Measurements from ENCODE around the gene CSTF1.
"Not testable (repeated sequence)": the region's sequence is repeated elsewhere in the genome, so short reads cannot be mapped to it uniquely, and the experiment has no call there.

Gene CSTF1

DNA sequence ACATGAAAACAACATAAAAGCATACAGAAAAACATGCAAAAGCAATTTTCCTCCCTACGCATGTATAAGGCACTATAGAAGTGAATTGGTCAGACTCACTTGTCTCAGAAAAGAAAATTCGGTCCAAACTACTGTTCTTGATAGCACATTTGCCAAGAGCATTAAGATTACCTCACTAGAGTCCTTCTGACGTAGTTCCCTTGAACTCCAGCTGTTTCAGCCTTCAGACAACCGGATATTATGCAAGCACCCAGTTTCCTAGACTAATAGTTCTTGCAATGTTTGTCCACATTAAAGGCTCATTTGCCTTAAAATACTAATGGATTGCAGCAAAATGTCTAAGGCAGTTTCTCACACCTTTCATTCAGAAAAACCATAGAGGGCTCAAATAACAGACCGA, 17.1 kb downstream of the CSTF1 start:
- DNase-seq (ENCODE audit: low read depth): no peak

DNA sequence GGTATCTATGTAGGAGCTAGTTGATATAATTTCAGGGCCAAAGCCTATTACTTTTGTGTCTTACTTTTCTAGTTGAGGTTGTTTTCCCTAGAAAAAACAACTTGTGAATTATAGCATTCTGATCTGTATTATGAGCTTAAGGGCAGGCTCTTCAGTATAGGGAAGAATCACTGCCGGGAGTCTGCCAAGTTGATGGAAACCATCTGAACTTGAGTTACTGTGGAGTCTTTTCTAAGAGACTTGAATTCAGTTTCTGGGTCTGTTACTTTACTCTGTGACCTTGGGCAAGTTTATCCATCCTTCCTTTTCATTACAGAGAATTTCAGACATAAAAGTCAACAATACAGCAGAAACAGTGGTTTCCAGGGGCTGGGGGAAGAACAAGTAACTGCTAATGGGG, 17.5 kb downstream of the CSTF1 start:
- no peak for DNase-seq (ENCODE audit: low read depth)

DNA sequence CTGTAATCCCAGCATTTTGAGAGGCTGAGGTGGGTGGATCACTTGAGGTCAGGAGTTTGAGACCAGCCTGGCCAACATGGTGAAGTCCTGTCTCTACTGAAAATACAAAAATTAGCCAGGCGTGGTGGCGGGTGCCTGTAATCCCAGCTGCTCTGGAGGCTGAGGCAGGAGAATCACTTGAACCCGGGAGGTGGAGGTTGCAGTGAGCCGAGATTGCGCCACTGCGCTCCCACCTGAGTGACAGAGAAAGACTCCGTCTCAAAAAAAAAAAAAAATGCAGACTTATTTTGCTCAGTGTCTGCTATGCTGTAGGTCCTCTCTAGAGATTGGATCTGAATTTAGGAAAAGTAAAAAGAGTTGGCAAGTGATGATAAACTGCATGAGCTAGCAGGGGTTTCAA, 18.8 kb downstream of the CSTF1 start:
- not testable (repeated sequence) for DNase-seq (ENCODE audit: low read depth)

DNA sequence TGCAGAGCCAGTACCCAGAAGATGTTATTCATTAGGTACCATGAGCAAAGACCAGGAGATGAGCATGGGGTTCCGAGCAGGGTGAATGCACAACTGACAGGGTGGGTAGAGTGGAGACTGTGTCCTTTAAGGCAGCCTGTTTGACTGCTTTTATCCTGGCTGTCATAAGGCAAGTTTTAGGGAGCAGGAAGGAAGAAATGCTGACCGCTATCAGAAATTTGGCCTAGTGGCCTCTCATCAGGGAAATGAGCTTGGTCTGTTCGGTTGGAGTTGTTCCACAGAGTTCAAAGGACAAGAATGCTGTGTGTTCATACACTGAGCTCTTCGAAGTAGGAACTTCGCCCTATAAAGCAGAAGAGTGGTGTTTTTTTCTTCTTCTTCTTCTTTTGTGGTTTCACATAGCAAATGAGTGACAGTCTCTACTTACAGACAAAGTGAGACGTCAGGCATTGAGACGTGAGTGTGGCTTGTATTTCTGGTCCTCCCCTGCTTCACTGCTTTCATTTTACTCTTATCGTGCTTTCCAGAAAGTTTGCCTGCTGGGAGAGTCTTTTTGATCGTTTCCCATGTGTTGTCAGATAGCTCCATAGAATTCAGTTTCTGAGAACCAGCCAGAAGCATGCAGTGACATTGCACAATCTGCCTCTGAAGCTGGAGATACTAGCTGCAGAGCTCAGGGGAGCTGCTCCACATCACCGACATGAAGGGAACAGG, 19.5 kb downstream of the CSTF1 start, which contains the start of gene CASS4:
Gene CASS4 (plus strand): TSS at position 502 of the 714 bp plus-strand sequence. CDS start 199 bp downstream, at position 701.
- peak; percentile 65 for DNase-seq (ENCODE audit: low read depth)

GRCh38 chr20:56412473-56412790, 20.0 kb downstream of the CSTF1 start:
- no peak for DNase-seq (ENCODE audit: low read depth)

DNA sequence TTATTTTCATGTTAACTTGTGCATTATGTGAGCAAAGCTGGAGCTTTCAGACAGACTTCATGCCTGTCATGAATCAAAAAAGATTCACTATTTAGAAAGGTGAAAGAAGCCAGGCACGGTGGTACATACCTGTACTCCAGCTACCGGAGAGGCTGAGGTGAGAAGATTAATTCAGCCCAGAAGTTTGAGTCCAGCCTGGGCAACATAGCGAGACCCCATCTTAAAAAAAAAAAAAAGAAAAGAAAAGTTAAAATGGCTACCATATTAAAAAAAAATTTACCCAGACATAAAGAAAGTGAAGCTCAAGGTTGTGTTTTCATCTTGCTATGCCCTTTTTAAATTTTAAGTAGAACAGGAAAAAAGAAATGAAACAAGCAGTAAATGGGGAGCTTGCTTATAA, 20.5 kb downstream of the CSTF1 start:
- DNase-seq (ENCODE audit: low read depth): no peak

GRCh38 chr20:56414842-56415765, 22.7 kb downstream of the CSTF1 start:
- DNase-seq (ENCODE audit: low read depth): no peak

GRCh38 chr20:56417402-56417801, 25.0 kb downstream of the CSTF1 start:
- DNase-seq (ENCODE audit: low read depth): no peak

DNA sequence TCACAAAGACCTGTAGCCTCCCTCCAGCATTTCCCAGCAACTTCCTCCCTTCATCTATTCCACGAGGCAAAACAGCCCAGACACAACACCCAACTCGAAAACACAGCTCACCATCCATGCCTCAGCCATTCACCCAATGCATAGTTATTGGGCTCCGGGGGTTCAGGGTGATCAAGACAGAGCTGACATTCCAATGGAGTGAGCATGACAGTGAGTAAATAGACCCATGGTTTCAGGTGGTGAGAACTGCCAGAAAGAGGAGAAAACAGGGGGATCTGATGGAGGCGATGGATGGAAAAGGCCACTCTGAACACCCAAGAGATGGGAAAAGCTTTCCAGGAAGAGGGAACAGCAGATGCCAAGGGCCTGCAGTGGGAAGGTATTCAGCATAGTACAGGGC, 25.5 kb downstream of the CSTF1 start:
- DNase-seq (ENCODE audit: low read depth): no peak

DNA sequence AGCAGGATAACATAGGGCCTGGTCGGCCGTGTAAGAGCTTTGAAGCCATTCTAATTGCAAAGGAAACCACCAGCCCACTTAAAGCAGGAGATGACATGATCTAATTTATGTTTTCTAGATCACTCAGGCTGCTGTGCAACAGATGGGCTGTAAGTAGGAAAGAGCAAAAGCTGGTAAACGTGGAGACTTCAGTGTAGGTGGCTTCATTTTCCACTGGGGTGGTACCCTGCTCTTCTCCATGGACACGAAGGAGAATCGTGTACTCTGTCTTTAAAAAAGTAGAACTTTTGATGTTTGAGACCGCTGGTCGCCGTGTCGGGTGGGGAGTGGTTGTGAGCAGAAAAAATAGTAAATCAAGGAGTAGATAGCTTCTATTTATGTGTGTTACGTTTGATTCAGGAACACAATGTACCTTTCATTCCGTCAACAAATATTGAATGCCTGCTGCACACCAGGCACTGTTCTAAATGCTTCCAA, 26.0 kb downstream of the CSTF1 start:
- no peak for DNase-seq (ENCODE audit: low read depth)

GRCh38 chr20:56420028-56420427, 27.6 kb downstream of the CSTF1 start:
- no peak for DNase-seq (ENCODE audit: low read depth)

GRCh38 chr20:56420940-56421688, 28.7 kb downstream of the CSTF1 start:
- DNase-seq (ENCODE audit: low read depth): no peak

DNA sequence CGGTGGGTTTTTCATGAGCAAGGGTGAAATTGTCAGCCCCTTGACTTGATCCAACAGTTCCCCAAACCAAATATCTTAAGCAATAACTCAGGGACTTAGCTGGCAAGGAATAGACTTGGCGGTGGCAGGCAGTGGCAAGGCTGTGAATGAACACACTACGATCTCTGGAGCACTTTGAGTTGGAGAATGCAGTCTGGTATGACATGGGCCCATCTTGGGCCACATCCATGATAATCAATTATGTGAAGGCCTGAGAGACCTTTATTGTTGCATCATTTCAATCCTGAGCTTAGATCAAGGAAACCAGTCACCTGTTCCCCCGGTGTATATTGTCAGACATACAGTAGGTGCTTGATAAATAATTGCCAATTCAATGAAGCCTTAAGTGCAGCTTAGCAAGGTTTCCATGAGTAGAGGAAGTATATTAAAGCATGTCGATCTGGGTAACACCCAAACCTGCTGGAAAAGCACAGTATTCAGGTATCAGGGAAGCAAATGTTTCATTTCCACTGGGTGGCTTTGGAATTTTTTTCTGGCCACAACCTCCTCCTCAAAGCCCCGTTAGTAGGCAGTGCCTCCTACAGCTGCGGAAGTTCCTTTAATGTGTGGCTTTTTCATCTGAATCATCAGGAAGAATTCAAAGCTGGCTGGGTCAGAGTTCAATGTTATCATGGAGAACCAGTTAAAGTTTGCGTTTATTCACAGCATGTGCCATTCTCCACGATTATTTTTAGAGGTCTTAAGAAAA, 29.8 kb downstream of the CSTF1 start:
- no peak for DNase-seq (ENCODE audit: low read depth)

- no peak for DNase-seq (ENCODE audit: low read depth)
Observed at GRCh38 chr20:56422824-56423189, 30.4 kb downstream of the CSTF1 start.

- no peak for DNase-seq (ENCODE audit: low read depth)
Observed at GRCh38 chr20:56423211-56423610, 30.8 kb downstream of the CSTF1 start.

- no peak for DNase-seq (ENCODE audit: low read depth)
Observed at GRCh38 chr20:56423886-56424285, 31.4 kb downstream of the CSTF1 start.

DNA sequence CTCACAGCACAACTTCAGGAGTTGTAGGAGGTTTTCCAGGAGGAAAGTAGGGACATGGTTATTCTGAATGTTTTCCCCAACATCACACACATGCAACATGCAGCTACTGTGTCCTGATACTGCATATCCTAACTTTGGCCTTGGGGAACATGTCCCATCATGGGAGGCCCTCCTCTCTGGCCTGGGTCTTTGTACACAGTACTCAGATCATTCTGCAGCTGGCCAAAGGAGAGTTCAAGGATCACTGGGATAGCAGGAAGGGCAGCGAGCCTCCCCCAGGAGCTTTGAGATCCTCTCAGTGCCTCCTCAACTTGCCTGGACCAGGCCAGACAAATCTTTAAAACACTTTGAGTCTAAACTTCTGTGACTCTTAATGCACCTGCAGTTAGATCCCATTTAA, 32.5 kb downstream of the CSTF1 start:
- DNase-seq (ENCODE audit: low read depth): no peak

DNA sequence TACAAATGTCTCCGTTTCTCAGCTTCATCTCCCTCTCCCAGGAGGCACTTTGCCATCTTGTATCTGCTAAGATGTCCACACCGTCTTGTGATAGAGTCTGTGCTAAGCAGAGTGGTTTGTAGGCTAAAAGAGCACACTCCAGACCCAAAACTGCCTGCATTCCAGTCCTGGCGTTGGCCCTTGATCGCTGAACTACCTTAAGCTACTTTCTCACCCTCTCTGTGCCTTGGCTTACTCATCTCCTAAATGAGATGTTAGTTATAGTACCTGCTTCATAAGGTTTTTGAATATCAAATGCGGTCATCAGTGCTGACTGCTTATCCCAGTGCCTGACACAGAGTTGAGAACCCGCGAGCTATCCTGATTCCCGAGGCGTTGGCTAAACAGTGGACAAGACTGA, 33.6 kb downstream of the CSTF1 start:
- DNase-seq (ENCODE audit: low read depth): no peak

GRCh38 chr20:56426926-56427325, 34.5 kb downstream of the CSTF1 start:
- DNase-seq (ENCODE audit: low read depth): no peak

DNA sequence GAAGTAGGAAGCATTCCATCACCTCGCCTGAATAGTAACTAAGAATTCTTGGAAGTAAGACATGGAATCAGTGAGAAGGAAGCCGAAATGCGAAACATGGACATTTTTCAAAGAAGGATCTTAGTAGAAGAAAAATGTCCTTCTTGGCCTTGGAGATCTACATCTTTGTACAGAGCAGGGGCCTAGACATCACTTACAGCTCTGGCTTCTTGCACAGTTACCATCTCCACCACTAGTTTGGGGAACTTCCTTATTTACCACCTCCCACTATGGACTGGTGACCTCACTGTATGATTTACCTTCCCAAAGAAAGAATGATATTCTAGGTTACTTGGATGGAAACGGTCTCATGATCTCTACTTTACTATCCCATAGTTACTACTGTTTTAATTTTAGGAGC, 35.4 kb downstream of the CSTF1 start:
- no peak for DNase-seq (ENCODE audit: low read depth)

- no peak for DNase-seq (ENCODE audit: low read depth)
Observed at GRCh38 chr20:56428410-56428809, 36.0 kb downstream of the CSTF1 start.

DNA sequence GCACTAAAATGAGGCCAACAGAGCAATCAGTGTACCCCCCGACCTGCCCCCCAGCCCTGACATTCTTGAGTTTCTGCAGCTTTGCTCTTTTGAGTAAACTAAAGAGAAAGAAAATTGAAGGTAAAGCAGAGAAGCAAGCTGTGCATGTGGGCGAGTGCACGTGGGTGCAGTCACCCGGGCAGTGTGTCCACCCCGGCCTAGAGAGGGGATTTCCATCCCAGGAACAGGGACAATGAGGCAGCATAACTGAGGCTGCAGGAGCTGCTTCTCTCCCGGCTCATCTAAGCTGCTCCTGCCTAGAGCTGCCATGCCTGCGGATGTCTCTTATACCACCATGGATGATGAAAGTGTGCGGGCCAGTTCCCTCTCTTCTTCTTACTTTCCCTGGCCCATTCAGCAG, 36.4 kb downstream of the CSTF1 start:
- DNase-seq (ENCODE audit: low read depth): no peak
